Activated naive CD8-positive, alpha-beta T cell treated with anti-CD3 and anti-CD28 coated beads for 36 hours (primary cell): ENCODE measurements around the gene RNASE13. TPM values are rescaled to one million over a fixed set of nuclear protein-coding genes. Genes with fewer than 3 reads are reported as not detected.
"Not testable (repeated sequence)": the region's sequence is repeated elsewhere in the genome, so short reads cannot be mapped to it uniquely, and the experiment has no call there.

Experiments used
- DNase-seq: peaks from one replicate; pipeline ENCODE4 v3.0.0; 2021
- H3K27ac Mint-ChIP-seq: one replicate; pipeline ENCODE4 v1.8.0; 2022; ENCODE audit warnings: mild to moderate bottlenecking, moderate library complexity, mixed read lengths
- H3K27me3 Mint-ChIP-seq: one replicate; pipeline ENCODE4 v1.8.0; 2022; ENCODE audit warnings: mild to moderate bottlenecking, mixed read lengths
- H3K36me3 Mint-ChIP-seq: one replicate; pipeline ENCODE4 v1.8.0; 2021; ENCODE audit warnings: mild to moderate bottlenecking, mixed read lengths
- H3K4me1 Mint-ChIP-seq: one replicate; pipeline ENCODE4 v1.8.0; 2021; ENCODE audit warnings: mixed read lengths
- H3K4me3 Mint-ChIP-seq: one replicate; pipeline ENCODE4 v1.8.0; 2022; ENCODE audit warnings: mild to moderate bottlenecking, moderate library complexity, mixed read lengths
- H3K9me3 Mint-ChIP-seq: one replicate; pipeline ENCODE4 v1.8.0; 2022; ENCODE audit warnings: mixed read lengths
- total RNA-seq, 2 experiments: library from RNA; stranded (reverse); gene quantifications; one replicate each; pipeline ENCODE4 v1.2.3, GENCODE V29; 2021

The RNASE13 gene
- total RNA-seq, 2 experiments from 2014 or later, result not detected

DNA sequence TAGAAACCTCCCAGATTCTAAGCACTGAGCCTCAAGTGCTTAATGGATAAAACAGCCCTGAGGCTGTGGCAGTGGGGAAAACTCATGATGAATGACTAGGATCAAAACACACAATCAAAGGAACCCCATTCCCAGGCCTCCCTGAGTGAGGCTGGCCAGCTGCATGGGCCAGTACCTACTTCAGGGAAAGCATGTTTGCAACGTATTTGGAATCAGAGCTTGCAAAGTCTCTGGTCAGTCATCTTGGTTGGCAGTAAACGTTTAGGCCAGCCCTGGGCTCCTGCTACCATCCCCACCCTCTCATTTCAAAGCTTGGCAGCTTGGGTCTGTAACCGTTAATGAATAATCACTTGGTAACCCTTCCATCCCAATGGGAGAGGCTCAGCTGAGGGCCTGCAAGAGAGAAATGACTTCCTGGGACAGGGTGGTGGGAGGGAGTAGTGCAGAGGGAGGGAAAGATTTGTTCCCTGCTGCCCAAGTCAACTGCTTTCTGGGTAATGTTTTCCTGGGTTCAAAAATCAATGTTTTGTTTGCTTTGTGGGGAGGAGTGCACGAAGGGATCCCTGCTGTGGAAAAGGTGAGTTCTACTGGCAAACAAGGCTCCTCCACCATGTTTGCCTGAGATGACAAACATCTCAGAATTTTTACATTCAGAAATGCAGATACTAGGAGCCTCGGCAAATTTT, 21.0 kb upstream of the RNASE13 start:
- Mint-ChIP-seq H3K36me3 (no peaks in the 10 kb centered on the region), H3K4me3 (no peak overlapping the region), H3K4me1 (no peaks in the 10 kb centered on the region), H3K27ac (no peak overlapping the region), H3K9me3 (no peaks in the 10 kb centered on the region), H3K27me3 (peaks cover 3% of the 10 kb centered on the region)
- no peak for DNase-seq

DNA sequence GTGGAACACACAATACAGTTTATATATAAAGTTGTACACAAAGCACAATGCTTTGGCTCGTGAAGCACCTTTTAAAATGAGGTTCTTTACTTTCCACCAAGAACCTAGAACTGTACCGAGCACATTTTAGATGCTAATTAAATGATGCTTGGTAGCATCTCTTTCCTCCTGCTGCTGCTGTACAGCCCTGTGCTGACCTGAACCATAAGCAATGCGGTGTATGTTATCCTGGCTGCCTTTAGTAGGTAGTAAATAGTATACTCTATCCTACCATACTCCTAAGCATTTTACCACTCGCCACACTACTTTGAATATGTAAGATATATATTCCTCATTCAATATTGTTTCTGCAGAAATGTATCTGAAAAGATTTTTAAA, 20.1 kb upstream of the RNASE13 start:
- Mint-ChIP-seq H3K9me3 (no peaks in the 10 kb centered on the region), H3K27me3 (no peaks in the 10 kb centered on the region), H3K4me1 (no peaks in the 10 kb centered on the region), H3K36me3 (no peaks in the 10 kb centered on the region), H3K4me3 (no peak overlapping the region), H3K27ac (no peak overlapping the region)
- no peak for DNase-seq

DNA sequence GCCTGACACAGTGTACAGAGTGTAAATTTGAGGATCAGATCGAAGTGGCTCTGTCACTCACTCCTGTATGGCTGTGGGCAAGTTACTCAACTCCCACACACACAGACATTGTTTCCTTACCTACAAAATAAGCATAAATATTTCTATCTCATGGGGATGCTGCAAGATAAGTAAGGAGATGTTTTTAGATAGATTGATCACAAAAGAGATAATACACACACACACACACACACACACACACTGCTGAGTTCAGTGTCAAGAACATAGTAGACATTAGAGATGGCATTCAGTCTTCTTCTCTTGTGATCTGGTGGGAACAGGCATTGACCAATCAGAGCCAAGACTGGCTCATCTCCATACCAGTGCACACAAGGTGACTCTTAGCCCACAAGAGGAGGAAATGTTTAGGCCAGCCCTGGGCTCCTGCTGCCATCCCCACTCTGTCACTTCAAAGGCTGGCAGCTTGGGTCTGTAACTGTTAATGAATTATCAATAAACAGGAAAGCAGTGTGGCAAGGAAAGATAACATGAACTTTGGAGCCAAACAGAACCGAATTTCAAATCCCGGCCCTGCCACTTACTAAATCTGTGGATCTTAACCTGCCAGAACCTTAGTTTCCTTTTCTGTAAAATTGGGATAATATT, 19.6 kb upstream of the RNASE13 start:
- Mint-ChIP-seq H3K4me3 (no peak overlapping the region), H3K27me3 (no peaks in the 10 kb centered on the region), H3K36me3 (no peaks in the 10 kb centered on the region), H3K4me1 (no peaks in the 10 kb centered on the region), H3K27ac (no peak overlapping the region), H3K9me3 (no peaks in the 10 kb centered on the region)
- DNase-seq, result no peak

DNA sequence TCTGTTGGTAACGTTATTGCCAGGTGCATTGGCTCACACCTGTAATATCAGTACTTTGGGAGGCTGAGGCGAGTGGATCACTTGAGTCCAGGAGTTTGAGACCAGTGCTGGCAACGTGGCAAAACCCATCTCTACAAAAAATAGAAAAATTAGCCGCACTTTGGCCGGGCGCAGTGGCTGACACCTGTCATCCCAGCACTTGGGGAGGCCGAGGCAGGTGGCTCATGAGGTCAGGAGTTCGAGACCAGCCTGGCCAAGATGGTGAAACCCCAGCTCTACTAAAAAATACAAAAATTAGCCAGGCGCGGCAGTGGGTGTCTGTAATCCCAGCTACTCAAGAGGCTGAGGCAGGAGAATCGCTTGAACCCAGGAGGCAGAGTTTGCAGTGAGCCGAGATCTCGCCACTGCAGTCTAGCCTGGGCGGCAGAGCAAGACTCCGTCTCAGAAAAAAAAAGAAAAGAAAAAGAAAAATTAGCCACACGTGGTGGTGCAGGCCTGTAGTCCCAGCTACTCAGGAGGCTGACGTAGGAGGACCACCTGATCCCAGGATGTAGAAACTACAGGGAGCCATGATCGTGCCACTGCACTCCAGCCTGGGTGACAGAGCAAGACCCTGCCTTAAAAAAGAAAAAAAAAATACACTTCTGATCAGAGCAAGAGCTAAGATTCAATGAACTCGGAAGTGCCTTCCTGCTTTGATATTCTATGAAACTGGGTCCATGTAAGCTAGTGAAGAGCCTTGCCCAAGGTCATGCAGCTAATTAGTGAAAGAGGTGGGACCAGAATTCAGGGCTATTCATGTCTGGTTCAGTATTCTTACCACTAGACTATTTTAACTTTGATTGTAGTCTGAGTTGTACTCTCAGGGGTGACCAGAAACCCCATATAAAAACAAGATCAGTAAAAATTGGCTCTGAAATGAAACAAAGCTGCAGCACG, 18.8 kb upstream of the RNASE13 start:
- Mint-ChIP-seq H3K27me3 (no peaks in the 10 kb centered on the region), H3K27ac (no peak overlapping the region)

DNA sequence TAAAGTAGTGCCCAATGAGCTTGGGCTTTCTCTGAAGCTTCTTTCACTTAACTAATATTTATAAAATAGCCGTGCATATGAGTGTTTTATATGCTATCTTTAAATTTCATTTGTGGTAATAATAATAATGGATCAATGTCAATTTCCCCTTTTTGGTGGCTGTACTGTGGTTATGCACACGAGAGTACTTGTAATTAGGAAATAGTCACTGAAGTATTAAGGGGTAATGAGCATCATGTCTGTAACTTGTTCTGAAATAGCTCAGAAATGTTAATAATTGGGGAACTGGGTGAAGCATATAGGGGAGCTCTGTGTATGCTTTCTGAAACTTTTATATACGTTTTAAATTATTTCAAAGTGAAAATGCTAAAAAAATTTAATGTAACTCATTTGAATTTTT, 16.0 kb upstream of the RNASE13 start:
- H3K4me3 Mint-ChIP-seq, result no peak overlapping the region
- no peaks in the 10 kb centered on the region for H3K4me1 Mint-ChIP-seq
- H3K27me3 Mint-ChIP-seq, result no peaks in the 10 kb centered on the region
- DNase-seq, result no peak
- no peak overlapping the region for H3K27ac Mint-ChIP-seq
- no peaks in the 10 kb centered on the region for H3K36me3 Mint-ChIP-seq
- no peaks in the 10 kb centered on the region for H3K9me3 Mint-ChIP-seq

More for the DNA sequence above, 18.8 kb upstream of the RNASE13 start:
- Mint-ChIP-seq H3K9me3 (no peaks in the 10 kb centered on the region), H3K36me3 (no peaks in the 10 kb centered on the region), H3K4me3 (no peak overlapping the region), H3K4me1 (no peaks in the 10 kb centered on the region)
- DNase-seq, result no peak

DNA sequence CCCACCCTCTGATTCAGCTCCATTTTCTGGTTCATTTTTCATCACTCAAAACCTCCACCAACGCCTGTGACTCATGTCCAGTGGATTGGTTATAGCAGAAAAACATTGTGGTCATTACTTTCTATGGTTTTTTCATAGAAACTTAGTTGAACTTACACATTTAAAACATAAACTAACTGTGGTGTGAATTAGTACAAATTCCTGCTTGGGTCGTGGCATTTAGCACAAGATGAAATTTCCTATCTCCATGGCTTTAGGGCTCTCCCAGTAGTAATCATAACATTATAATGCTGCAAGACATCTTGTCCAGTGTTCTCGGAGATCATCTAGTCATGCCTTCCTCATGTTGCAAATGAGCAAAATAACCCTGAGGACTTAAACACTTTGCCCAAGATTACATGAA, 14.7 kb upstream of the RNASE13 start:
- Mint-ChIP-seq H3K4me1 (no peaks in the 10 kb centered on the region), H3K36me3 (no peaks in the 10 kb centered on the region), H3K27me3 (no peaks in the 10 kb centered on the region), H3K9me3 (no peaks in the 10 kb centered on the region), H3K4me3 (no peak overlapping the region), H3K27ac (no peak overlapping the region)
- DNase-seq, result no peak

DNA sequence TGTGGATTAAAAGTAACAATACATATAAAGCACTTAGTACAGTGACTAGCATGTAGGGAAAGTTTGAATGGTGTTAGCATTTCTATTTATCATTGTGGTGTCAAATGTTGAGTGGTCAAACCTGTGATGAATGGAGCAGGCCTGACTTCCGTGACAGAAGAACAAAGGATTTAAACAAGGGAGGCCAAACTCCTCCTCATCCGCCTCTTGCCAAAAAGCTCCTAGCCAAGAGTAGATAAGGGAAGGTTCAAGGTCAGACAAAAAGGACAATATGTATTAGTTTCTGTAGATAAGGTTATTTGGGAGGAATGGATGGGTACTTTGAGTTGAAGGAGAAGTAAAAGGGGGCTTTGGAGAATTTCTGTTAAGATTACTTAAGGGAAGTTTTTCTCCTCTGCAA, 14.0 kb upstream of the RNASE13 start:
- Mint-ChIP-seq H3K27ac (no peak overlapping the region), H3K9me3 (no peaks in the 10 kb centered on the region), H3K36me3 (no peaks in the 10 kb centered on the region), H3K27me3 (no peaks in the 10 kb centered on the region), H3K4me1 (peaks cover 2% of the 10 kb centered on the region), H3K4me3 (no peak overlapping the region)
- DNase-seq, result no peak

DNA sequence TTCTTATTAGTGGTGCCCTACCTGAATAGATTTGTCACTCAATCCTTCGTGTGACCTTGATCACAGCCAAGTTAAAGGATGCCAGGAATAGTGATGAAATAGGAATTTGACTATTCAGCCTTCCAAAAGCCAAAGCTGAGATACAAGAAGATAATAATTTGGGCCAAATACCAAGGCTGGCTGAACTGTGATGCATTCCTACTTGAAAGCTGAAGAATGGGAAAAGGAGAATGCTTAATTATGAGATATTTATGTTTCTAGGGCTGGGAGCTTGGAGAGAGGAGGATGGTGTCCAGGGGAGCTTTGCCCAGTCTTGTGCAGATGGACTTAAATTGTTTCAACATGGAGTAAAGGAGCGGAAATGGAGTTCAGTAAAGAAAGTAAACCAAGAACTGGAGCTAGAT, 12.8 kb upstream of the RNASE13 start:
- Mint-ChIP-seq H3K4me1 (peaks cover 2% of the 10 kb centered on the region), H3K27ac (no peak overlapping the region), H3K9me3 (no peaks in the 10 kb centered on the region), H3K27me3 (peaks cover 4% of the 10 kb centered on the region), H3K4me3 (no peak overlapping the region), H3K36me3 (no peaks in the 10 kb centered on the region)
- DNase-seq, result no peak

DNA sequence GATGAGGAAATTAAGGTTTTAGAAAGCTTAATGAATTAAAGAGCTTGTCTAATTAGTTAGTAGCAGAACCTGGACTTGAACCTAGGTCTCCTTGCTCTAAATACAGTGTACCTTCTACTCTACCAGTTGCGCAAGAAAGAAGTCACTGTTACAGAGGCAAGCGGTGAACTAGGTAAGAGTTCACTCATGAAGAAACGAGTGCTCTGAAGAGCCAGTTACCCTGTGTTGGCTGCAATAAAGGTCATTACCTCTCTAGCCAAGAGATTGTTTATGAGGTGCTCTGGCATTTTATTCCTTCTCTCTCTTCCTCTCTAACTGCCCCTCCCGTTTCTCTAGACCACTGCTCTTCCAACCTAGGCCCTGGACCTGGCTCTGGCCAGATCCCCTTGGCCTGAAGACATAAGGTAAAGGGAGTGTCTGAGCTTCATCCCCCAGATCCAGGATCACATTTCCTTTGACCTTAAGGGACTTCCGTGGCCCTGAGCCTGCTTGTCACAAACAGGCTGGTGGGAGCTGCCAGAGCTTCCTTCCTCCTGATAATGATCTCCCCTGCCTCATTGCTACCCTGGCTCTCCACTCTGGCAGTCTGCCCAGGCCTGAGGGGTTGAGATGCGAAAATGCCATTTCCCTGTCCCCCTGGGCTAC, 9.5 kb upstream of the RNASE13 start:
- H3K4me1 Mint-ChIP-seq, result peaks cover 2% of the 10 kb centered on the region
- H3K4me3 Mint-ChIP-seq, result no peak overlapping the region
- no peaks in the 10 kb centered on the region for H3K36me3 Mint-ChIP-seq
- H3K27ac Mint-ChIP-seq, result no peak overlapping the region
- DNase-seq, result no peak
- peaks cover 6% of the 10 kb centered on the region for H3K27me3 Mint-ChIP-seq
- H3K9me3 Mint-ChIP-seq, result no peaks in the 10 kb centered on the region

DNA sequence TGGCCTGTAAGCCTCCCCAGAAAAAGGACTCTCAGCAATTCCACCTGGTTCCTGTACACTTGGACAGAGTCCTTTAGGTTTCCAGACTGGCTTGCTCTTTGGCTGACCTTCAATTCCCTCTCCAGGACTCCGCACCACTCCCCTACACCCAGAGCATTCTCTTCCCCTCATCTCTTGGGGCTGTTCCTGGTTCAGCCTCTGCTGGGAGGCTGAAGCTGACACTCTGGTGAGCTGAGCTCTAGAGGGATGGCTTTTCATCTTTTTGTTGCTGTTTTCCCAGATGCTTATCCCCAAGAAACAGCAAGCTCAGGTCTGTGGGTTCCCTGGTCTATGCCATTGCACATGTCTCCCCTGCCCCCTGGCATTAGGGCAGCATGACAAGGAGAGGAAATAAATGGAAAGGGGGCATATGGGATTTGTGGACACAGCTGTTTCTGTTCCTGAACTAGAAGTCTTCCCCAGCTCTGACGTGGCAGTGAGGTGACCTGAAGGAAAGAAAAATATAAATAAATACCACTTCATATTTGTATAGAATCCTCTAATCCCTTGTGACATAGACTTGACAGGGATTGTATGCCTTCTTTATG, 8.9 kb upstream of the RNASE13 start:
- H3K9me3 Mint-ChIP-seq, result no peaks in the 10 kb centered on the region
- H3K36me3 Mint-ChIP-seq, result no peaks in the 10 kb centered on the region
- H3K4me3 Mint-ChIP-seq, result no peak overlapping the region
- H3K4me1 Mint-ChIP-seq, result peaks cover 2% of the 10 kb centered on the region
- H3K27me3 Mint-ChIP-seq, result peaks cover 6% of the 10 kb centered on the region
- no peak overlapping the region for H3K27ac Mint-ChIP-seq
- DNase-seq, result no peak

DNA sequence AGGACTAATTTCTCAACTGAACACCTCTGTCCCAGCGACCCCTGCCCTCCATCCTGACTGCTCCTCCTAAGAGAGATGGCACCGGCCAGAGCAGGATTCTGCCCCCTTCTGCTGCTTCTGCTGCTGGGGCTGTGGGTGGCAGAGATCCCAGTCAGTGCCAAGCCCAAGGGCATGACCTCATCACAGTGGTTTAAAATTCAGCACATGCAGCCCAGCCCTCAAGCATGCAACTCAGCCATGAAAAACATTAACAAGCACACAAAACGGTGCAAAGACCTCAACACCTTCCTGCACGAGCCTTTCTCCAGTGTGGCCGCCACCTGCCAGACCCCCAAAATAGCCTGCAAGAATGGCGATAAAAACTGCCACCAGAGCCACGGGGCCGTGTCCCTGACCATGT, 8.3 kb upstream of the RNASE13 start:
- no peak overlapping the region for H3K27ac Mint-ChIP-seq
- no peaks in the 10 kb centered on the region for H3K36me3 Mint-ChIP-seq
- DNase-seq, result no peak
- no peak overlapping the region for H3K4me3 Mint-ChIP-seq
- H3K27me3 Mint-ChIP-seq, result peaks cover 6% of the 10 kb centered on the region
- no peaks in the 10 kb centered on the region for H3K9me3 Mint-ChIP-seq
- H3K4me1 Mint-ChIP-seq, result peaks cover 2% of the 10 kb centered on the region

DNA sequence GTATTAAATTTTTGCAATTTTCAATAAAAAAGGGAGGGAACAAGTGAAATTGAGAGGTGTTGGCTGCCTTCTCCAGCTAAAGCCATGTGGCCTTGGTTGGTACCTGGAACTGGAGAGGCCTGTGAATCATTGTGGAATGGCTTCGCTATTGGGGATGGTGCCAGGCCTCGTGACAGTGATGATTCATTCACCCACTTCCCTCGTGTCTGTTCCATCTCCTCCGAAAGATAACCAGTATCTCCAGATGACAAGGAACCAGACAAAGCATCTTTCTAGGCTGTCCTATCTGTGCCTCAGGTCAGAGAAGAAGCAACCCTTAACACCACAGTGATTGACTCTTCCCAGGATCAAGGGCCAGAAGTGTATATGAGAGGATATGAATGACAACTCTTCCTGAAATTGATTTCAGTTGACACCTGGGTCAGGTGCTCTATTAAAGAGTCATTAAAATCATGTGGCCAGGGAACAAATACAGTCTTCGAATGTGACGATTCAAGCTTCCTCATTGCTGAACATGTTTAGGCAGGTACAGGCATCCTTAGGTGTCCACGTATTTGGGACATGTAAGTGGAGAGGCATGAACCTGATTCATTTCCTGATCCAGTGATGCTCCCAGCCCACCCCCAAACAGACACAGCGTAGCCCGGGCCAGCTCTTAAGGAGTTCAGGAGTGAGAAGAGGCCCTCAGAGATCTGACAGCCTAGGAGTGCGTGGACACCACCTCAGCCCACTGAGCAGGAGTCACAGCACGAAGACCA, 7.2 kb upstream of the RNASE13 start, which contains the start of gene RNASE7:
Gene RNASE7, plus strand, starts transcription at position 687 of the 758 bp plus-strand sequence. CDS start 631 bp downstream, outside the sequence.
- no peak for DNase-seq
- Mint-ChIP-seq H3K4me3 (no peak within 1 kb of the TSS), H3K4me1 (peaks cover 2% of the 10 kb centered on the region), H3K9me3 (no peaks in the 10 kb centered on the region), H3K27ac (no peak within 1 kb of the TSS), H3K27me3 (peaks cover 6% of the 10 kb centered on the region), H3K36me3 (no peaks in the 10 kb centered on the region)

DNA sequence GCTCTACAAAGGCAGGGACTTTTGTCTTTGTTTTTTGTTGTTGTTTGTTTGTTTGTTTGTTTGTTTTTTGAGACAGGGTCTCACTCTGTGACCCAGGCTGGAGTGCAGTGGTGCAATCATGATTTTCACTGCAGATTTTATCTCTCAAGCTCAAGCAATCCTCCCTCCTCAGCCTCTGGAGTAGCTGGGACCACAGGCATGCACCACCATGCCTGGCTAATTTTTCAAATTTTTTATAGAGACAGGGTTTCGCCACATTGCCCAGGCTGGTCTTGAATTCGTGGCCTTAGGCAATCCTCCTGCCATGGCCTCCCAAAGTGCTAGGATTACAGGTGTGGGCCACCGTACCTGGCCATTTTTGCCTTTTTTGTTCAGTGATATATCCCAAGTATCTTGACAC, 6.3 kb upstream of the RNASE13 start:
- not testable (repeated sequence) for H3K27ac Mint-ChIP-seq, H3K4me3 Mint-ChIP-seq, H3K9me3 Mint-ChIP-seq, H3K36me3 Mint-ChIP-seq, H3K4me1 Mint-ChIP-seq, DNase-seq, H3K27me3 Mint-ChIP-seq

DNA sequence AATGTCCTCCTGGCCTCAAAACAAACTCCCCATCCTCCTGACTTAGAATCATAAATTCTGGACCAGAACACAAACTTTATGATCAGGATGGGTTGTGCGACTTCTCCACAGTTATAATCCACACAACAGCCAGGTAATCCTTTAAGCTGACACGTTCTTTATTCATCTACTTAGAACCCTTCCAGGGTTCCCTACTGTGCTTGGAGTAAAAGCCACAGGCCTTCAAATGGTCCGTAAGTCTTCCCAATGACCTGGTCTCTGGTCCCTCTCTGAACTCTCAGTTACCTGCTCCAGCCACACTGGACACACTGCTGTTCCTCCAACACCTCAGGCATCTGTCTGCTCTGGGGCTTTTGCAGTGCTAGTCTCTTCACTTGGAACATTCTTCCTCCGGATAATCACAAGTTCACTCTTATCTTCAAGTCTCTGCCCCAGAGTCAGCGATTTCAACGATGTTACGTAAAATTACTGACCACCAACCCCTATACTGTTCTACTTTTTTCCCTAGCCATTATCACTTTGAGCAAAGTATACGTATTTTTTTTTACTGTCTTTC, 5.8 kb upstream of the RNASE13 start:
- H3K4me3 Mint-ChIP-seq, result no peak overlapping the region
- H3K27me3 Mint-ChIP-seq, result peaks cover 6% of the 10 kb centered on the region
- no peak for DNase-seq
- no peak overlapping the region for H3K27ac Mint-ChIP-seq
- H3K9me3 Mint-ChIP-seq, result no peaks in the 10 kb centered on the region
- no peaks in the 10 kb centered on the region for H3K36me3 Mint-ChIP-seq
- peaks cover 2% of the 10 kb centered on the region for H3K4me1 Mint-ChIP-seq
